Chondrocyte (in vitro differentiated cells): ENCODE data around the gene TFCP2. TPM values are rescaled to one million over a fixed set of nuclear protein-coding genes. Genes with fewer than 3 reads are reported as not detected.

Experiments
- DNase-seq: peaks from one replicate; pipeline ENCODE4 v3.0.0; 2021; ENCODE audit warnings: mixed read lengths, low spot score
- H3K27ac Mint-ChIP-seq: one replicate; pipeline ENCODE4 v1.8.0; 2021; ENCODE audit warnings: mild to moderate bottlenecking, moderate library complexity, mixed read lengths; ENCODE audit not compliant: unreplicated experiment
- H3K27me3 Mint-ChIP-seq: 2 replicates; pipeline ENCODE4 v1.8.0; 2021; ENCODE audit warnings: low read depth, mixed read lengths
- H3K36me3 Mint-ChIP-seq: 2 replicates; pipeline ENCODE4 v1.8.0; 2021; ENCODE audit warnings: low read depth, mixed read lengths
- H3K4me1 Mint-ChIP-seq: 2 replicates; pipeline ENCODE4 v1.8.0; 2021; ENCODE audit warnings: low read depth, mild to moderate bottlenecking, mixed read lengths
- H3K4me3 Mint-ChIP-seq: one replicate; pipeline ENCODE4 v1.8.0; 2021; ENCODE audit warnings: mild to moderate bottlenecking, moderate library complexity, mixed read lengths; ENCODE audit not compliant: unreplicated experiment
- H3K9me3 Mint-ChIP-seq: 2 replicates; pipeline ENCODE4 v1.8.0; 2021; ENCODE audit warnings: low read depth, mixed read lengths
- CTCF ChIP-seq: fragments of 200-600 bp; sonication (generic); IDR thresholded peaks from 2 replicates; pipeline ENCODE4 v1.5.0; 2021; ENCODE audit warnings: antibody characterized with exemption, mild to moderate bottlenecking, moderate library complexity
- total RNA-seq: library from RNA; stranded (reverse); gene quantifications from 3 replicates; pipeline ENCODE4 v1.2.1, GENCODE V29; 2021

Gene TFCP2
- total RNA-seq, 1 donor from 2014 or later, result 20.8 TPM

- no peak for DNase-seq
- Mint-ChIP-seq H3K4me1 (no peaks in the 10 kb centered on the region), H3K36me3 (peaks cover 2% of the 10 kb centered on the region), H3K9me3 (no peaks in the 10 kb centered on the region), H3K27ac (no peak overlapping the region), H3K4me3 (no peak overlapping the region), H3K27me3 (no peaks in the 10 kb centered on the region)
- TF ChIP-seq CTCF, result no peak
Measured at GRCh38 chr12:51200156-51200555, 27.2 kb upstream of the TFCP2 start.

GRCh38 chr12:51199366-51199945, 26.5 kb upstream of the TFCP2 start:
- H3K9me3 Mint-ChIP-seq, result no peaks in the 10 kb centered on the region
- H3K4me3 Mint-ChIP-seq, result no peak overlapping the region
- peak; percentile 79 for DNase-seq
- no peaks in the 10 kb centered on the region for H3K27me3 Mint-ChIP-seq
- peaks cover 2% of the 10 kb centered on the region for H3K36me3 Mint-ChIP-seq
- H3K4me1 Mint-ChIP-seq, result no peaks in the 10 kb centered on the region
- H3K27ac Mint-ChIP-seq, result no peak overlapping the region
- no peak for TF ChIP-seq CTCF

GRCh38 chr12:51198568-51199365, 25.8 kb upstream of the TFCP2 start:
- no peaks in the 10 kb centered on the region for H3K27me3 Mint-ChIP-seq
- no peak overlapping the region for H3K4me3 Mint-ChIP-seq
- H3K36me3 Mint-ChIP-seq, result peaks cover 2% of the 10 kb centered on the region
- DNase-seq, result peak; percentile 72
- TF ChIP-seq CTCF, result no peak
- H3K27ac Mint-ChIP-seq, result no peak overlapping the region
- H3K9me3 Mint-ChIP-seq, result no peaks in the 10 kb centered on the region
- H3K4me1 Mint-ChIP-seq, result no peaks in the 10 kb centered on the region

- TF ChIP-seq CTCF, result no peak
- Mint-ChIP-seq H3K36me3 (peaks cover 2% of the 10 kb centered on the region), H3K27me3 (no peaks in the 10 kb centered on the region), H3K27ac (no peak overlapping the region), H3K9me3 (no peaks in the 10 kb centered on the region), H3K4me3 (no peak overlapping the region), H3K4me1 (no peaks in the 10 kb centered on the region)
- DNase-seq, result peak; percentile 75
Measured at GRCh38 chr12:51197736-51198567, 25.0 kb upstream of the TFCP2 start.

GRCh38 chr12:51196547-51196946, 23.6 kb upstream of the TFCP2 start:
- no peak overlapping the region for H3K27ac Mint-ChIP-seq
- H3K9me3 Mint-ChIP-seq, result no peaks in the 10 kb centered on the region
- H3K27me3 Mint-ChIP-seq, result no peaks in the 10 kb centered on the region
- peaks cover 2% of the 10 kb centered on the region for H3K36me3 Mint-ChIP-seq
- DNase-seq, result peak; percentile 60
- TF ChIP-seq CTCF, result no peak
- H3K4me1 Mint-ChIP-seq, result no peaks in the 10 kb centered on the region
- no peak overlapping the region for H3K4me3 Mint-ChIP-seq
